GM10847 (cell line): ENCODE measurements around the gene NFU1.

Source experiments
- POLR2A ChIP-seq: IDR thresholded peaks from 2 replicates; pipeline ENCODE4 v1.6.1; 2011; ENCODE audit not compliant: insufficient read length; ENCODE audit errors: extremely low read depth

The NFU1 gene

GRCh38 chr2:69411120-69411519, 26.1 kb downstream of the NFU1 start:
- TF ChIP-seq POLR2A = no peak

DNA sequence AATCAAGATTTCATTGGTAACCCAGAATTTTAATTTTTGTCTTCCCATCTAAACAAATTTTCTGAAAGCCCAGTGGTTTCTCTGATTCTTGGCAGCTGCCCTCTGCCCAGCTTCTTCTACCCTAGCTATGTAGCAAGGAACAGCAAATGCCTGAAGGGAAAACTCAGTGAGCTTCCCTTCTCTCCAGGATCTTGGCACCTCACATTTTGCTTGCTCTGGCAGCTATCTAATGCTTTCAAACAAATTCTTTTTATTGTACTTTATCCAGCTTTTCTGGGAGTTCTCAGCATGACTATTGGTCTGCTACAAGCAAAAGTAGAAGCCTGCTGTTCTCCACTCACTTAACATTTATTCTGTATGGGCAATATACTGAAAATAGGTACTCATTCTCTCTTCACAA, 31.9 kb downstream of the NFU1 start:
- no peak for TF ChIP-seq POLR2A

DNA sequence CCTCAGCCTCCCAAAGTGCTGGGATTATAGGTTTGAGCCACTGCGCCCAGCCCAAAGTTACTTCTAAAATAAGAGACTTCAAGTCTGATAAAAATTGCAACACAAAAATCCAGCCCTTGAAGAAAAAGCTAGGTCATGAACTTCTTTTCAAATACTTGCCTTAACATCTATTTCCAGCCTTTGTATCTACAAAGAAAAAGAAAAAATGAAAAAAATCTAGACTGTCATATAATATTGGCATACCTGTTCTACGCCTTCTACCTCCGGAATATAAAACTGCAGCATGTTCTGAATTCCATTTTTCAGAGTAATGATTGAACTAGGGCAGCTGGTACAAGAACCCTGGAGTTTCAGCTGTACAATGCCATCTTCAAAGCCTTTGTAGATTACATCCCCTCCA, 37.1 kb downstream of the NFU1 start:
- no peak for TF ChIP-seq POLR2A

GRCh38 chr2:69397234-69397633, 40.0 kb downstream of the NFU1 start:
- no peak for TF ChIP-seq POLR2A

DNA sequence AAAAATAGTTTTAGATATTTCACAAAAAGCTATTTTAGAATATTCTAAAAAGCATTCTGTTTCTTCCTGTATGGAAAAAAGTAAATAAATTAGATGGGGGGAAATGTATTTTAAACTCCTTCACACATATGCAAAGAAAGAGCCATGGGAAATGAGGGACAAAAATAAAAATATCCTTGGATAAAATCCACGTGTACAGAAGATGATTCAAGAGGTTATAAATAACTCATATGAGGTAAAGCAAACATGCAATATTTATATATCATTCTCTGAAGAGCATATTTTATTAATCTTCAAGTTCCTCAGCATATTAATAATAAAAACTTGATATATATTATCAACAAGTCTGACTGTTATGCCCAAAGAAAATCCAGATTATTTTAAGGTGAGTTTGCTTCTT, 41.4 kb downstream of the NFU1 start:
- no peak for TF ChIP-seq POLR2A

DNA sequence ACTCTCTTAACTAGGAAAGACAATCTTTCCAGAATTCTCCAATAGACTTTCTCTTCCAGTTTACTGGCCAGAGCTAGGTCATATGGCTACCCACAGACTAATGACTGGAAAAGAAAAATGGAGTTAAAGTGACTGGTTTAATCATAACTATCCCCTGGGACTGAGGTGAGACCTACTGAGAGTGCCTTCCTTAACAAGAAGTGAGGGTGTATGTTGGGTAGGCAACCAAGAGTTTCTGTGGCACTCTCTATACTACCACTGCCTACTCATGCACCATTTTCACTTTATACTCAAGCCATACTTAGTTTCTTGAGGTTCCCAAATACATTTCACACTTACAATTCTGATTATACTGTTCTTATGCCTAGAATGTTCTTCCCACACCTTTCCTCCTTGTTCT, 43.3 kb downstream of the NFU1 start:
- TF ChIP-seq POLR2A = no peak

GRCh38 chr2:69390471-69390870, 46.8 kb downstream of the NFU1 start:
- TF ChIP-seq POLR2A = no peak

GRCh38 chr2:69390001-69390400, 47.2 kb downstream of the NFU1 start:
- no peak for TF ChIP-seq POLR2A

DNA sequence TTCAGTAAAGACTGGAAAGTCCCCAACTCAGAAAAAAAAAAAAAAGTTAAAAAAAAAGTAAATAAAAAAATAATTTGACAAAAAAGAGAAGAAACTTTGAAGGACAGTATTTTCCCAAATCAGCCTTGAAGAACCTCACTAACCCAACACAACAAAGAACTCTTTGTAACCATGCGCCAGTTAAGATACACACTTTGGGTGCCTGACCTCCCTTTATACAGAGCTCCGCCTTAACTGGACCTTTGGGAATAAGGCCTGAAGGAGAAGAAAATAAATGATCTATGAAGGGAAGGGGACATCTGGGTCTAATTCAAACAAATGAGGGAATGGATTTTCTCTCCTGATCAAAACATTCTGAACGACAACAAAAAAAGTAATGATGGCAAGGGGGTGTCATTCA, 48.0 kb downstream of the NFU1 start:
- no peak for TF ChIP-seq POLR2A

GRCh38 chr2:69387770-69388481, 49.3 kb downstream of the NFU1 start:
- no peak for TF ChIP-seq POLR2A

DNA sequence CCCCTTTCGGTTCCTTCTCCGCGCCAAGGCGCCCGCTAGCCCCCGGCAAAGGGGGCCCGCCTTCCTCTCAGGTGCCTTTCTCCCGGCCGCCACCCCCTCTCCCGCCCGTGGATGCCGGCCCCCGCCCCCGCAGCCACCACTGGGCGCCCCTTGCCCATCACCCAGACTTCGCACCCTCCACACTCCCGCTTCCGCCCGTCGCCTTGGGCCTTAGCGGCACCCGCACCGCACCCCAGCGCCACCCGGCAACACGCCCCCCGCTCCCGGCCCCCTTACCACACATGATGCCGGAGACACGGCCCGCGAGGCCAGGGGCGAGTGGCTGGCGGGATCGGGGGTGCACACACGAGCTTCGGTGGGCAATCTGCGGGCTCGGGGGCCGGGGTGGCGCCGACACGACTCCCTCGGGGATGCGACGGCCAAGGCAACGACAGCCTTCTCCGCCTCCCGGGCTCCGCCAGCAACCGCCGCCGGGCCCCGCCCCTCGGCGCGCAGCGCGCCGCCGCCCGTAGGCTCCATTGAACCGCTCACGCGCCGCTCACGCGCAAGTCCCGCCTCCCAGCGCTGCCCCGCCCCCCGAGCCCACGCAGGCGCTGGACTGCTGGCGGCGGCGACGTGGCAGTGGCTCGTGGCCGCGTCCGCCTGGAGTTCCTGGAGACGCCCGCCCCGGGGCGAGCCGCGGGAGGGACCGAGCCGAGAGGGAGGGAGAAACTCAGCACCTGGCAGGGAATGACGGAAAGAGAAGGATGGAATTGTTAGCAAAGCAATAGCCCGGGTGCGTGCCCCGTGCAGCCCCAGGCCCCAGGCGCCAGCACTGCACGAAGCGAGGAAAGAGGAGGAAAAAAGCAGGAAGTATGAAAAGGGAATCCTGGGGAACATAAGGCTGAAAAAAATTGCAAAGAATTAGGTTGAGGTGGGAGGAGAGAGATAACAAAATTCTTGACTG, 50.2 kb downstream of the NFU1 start, which contains the start of gene GFPT1:
Gene GFPT1, minus strand, starts transcription at position 439 of the 946 bp plus-strand sequence. Its CDS starts 156 bp downstream, at position 283.
- TF ChIP-seq POLR2A = peak; percentile 84

DNA sequence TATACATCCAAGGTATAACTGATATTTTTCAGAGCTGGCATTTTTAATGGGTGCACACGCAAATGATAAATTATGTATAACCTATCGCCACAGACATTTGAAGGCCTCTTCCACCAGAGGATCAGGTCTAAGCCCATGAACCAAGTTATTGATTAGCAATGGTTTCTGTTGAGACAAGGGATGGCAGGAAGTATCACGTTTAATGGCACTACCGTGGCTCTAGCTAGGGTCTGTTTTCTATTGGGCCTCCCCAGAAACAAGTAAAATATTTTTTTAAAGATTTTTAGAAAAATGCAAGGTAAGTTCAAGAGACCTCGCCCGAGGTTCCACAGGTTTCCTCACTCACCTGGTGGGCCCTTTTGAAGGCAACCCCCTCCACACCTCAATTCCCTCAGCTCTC, 50.9 kb downstream of the NFU1 start:
- no peak for TF ChIP-seq POLR2A

- no peak for TF ChIP-seq POLR2A
These were observed 51.6 kb downstream of the NFU1 start for GRCh38 chr2:69385443-69386151.

- no peak for TF ChIP-seq POLR2A
These were observed 52.6 kb downstream of the NFU1 start for GRCh38 chr2:69384618-69385081.

DNA sequence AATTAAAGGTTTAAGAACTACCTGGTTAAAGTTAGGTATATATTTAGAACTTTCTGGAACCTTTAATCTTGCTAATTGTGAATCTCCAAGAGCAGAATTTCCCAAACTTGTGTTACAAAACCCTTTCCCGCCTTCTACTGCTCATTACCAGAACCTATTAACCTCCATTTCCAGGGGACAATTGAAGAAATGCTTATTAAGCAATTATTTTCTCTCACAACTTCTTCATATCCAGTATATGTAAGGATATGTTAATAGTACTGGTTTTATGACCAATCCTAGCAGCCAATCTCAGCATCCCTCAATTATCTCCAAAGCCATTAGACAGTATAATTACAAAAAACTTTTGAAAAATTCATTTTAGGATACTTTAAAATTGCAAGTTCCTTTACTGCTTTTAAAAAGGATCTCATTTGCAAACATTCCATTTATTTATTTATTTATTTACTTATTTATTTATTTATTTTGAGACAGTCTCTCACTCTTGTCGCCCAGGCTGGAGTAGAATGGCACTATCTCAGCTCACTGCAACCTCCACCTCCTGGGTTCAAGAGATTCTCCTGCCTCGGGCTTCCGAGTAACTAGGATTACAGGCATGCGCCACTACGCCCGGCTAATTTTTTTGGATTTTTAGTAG, 53.9 kb downstream of the NFU1 start:
- TF ChIP-seq POLR2A = no peak
